Uterus (tissue), 4 donors: Measurements from ENCODE around the gene ATP1A1. TPM values are rescaled to one million over a fixed set of nuclear protein-coding genes. Genes with fewer than 3 reads are reported as not detected.

Source experiments
- DNase-seq, 2 donors: peaks; one replicate each; pipeline ENCODE4 v3.0.0-alpha.2; 2019 to 2020
- H3K27ac ChIP-seq, 2 donors: fragments of 200-600 bp; sonication (generic); 1 replicate in 1 of 2; 2 replicates in 1 of 2; pipeline ENCODE4 v1.5.1; 2016 to 2018
- H3K27me3 ChIP-seq, 2 donors: fragments of 200-600 bp; sonication (generic); one replicate each; pipeline ENCODE4 v1.5.1; 2018 to 2019; ENCODE audit warnings: control low read depth in 1 of 2
- H3K36me3 ChIP-seq, 2 donors: fragments of 200-600 bp; sonication (generic); one replicate each; pipeline ENCODE4 v1.5.1; 2019; ENCODE audit warnings: control low read depth in 1 of 2
- H3K4me1 ChIP-seq, 2 donors: fragments of 200-600 bp; sonication (generic); one replicate each; pipeline ENCODE4 v1.5.1; 2018 to 2019; ENCODE audit warnings: control low read depth in 1 of 2
- H3K4me3 ChIP-seq, 2 donors: fragments of 200-600 bp; sonication (generic); 1 replicate in 1 of 2; 2 replicates in 1 of 2; pipeline ENCODE4 v1.5.1; 2018 to 2019; ENCODE audit warnings: mild to moderate bottlenecking in 1 of 2
- H3K9me3 ChIP-seq, 2 donors: fragments of 200-600 bp; sonication (generic); one replicate each; pipeline ENCODE4 v1.5.1; 2019; ENCODE audit warnings: control low read depth in 1 of 2
- POLR2A ChIP-seq, 2 donors: fragments of 450-650 bp; IDR thresholded peaks; one replicate each; pipeline ENCODE4 v1.6.1; 2016; ENCODE audit warnings: antibody characterized with exemption in 2 of 2, mild to moderate bottlenecking in 1 of 2, moderate library complexity in 1 of 2
- intact Hi-C: fragments of 100-400 bp; cut with DNase I; formaldehyde crosslinking; loops from one replicate; pipeline ENCODE4 v1.15.1; 2023; ENCODE audit warnings: low total_unique reads
- small RNA-seq: library from RNA; depleted of rRNA; stranded (forward); fragments of <200 nt; gene quantifications from one replicate; pipeline ENCODE3, GENCODE V24; 2016
- total RNA-seq, 4 donors: library from RNA; depleted of rRNA in 3 of 4; stranded (reverse); fragments of >200 nt in 3 of 4; gene quantifications; one replicate each; pipeline versions ENCODE4 v1.1.0 to v1.2.4, GENCODE V29; 2014 to 2023
- TF ChIP-seq, protein P1 (sequence below), 4 experiments: fragments of 200-600 bp in 2 of 4; fragments of 450-650 bp in 2 of 4; sonication (generic) in 2 of 4; IDR thresholded peaks; one replicate each; pipeline ENCODE4 v1.5.1; 2016 to 2019; ENCODE audit warnings: antibody characterized with exemption in 4 of 4, mild to moderate bottlenecking in 2 of 4, moderate library complexity in 1 of 4
- donor health status: DM: yes; HTN: yes; CAD: no.

Gene ATP1A1
- total RNA-seq, 4 donors from 2014 or later = 135 to 202 (median 149) TPM

GRCh38 chr1:116451702-116452101 is 78.7 kb downstream of the ATP1A1 start:
- intact Hi-C loops = no loop called here
- Histone ChIP-seq H3K27me3 (no peaks in the 10 kb centered on the region), H3K27ac (no peak overlapping the region), H3K4me1 (no peaks in the 10 kb centered on the region), H3K4me3 (no peak overlapping the region), H3K36me3 (no peaks in the 10 kb centered on the region), H3K9me3 (no peaks in the 10 kb centered on the region)
- DNase-seq = no peak
- TF ChIP-seq POLR2A (IDR thresholded peaks at IDR 0.05) = no peak
- TF ChIP-seq, protein P1, sequence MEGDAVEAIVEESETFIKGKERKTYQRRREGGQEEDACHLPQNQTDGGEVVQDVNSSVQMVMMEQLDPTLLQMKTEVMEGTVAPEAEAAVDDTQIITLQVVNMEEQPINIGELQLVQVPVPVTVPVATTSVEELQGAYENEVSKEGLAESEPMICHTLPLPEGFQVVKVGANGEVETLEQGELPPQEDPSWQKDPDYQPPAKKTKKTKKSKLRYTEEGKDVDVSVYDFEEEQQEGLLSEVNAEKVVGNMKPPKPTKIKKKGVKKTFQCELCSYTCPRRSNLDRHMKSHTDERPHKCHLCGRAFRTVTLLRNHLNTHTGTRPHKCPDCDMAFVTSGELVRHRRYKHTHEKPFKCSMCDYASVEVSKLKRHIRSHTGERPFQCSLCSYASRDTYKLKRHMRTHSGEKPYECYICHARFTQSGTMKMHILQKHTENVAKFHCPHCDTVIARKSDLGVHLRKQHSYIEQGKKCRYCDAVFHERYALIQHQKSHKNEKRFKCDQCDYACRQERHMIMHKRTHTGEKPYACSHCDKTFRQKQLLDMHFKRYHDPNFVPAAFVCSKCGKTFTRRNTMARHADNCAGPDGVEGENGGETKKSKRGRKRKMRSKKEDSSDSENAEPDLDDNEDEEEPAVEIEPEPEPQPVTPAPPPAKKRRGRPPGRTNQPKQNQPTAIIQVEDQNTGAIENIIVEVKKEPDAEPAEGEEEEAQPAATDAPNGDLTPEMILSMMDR (IDR thresholded peaks at IDR 0.05) = no peak

DNA sequence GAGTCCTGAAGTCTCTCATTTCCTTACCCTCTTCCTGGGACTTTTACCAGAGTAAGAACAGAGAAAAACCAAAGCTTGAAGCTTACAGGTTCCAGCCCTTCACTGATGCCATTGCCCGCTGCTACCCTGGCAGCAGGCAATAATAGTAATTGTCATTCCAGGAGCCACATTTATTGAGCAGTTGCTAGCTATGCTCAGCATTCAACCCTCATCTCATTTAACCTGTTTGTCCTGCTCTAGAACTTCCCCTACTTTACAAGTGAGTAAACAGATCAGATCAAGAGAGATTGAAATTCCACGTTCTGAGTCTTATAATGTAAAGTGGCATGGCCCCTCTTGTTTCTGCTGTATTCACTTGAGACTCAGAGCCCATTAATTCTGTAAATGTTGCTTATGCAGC is 80.4 kb downstream of the ATP1A1 start:
- H3K27me3 ChIP-seq = no peaks in the 10 kb centered on the region
- no peak for DNase-seq
- no peaks in the 10 kb centered on the region for H3K36me3 ChIP-seq
- H3K4me3 ChIP-seq = no peak overlapping the region
- no peaks in the 10 kb centered on the region for H3K4me1 ChIP-seq
- TF ChIP-seq, protein P1 (IDR thresholded peaks at IDR 0.05) = no peak
- TF ChIP-seq POLR2A (IDR thresholded peaks at IDR 0.05) = no peak
- no peaks in the 10 kb centered on the region for H3K9me3 ChIP-seq
- no peak overlapping the region for H3K27ac ChIP-seq
- intact Hi-C loops = no loop called here

DNA sequence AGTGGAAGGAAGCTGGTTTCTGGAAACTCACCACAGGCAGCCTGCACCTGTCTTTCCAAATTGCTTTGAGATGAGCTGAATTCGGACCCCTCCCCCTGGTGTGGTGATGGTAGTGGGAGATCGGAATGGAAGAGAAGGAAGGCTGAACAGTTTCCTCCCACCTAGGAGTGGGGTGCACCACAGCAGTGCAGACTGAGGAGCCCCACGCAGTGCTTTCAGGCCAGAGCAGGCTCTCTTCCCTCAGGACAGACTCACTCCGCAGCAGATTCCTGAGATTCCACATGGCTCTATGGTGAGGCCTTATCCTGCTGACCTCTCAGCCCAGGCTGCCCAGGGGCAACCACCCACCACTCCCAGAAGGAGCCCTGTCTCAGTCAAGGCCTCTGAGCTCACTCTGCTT is 80.9 kb downstream of the ATP1A1 start:
- H3K36me3 ChIP-seq = no peaks in the 10 kb centered on the region
- DNase-seq = no peak
- H3K9me3 ChIP-seq = no peaks in the 10 kb centered on the region
- H3K27me3 ChIP-seq = no peaks in the 10 kb centered on the region
- H3K27ac ChIP-seq = no peak overlapping the region
- intact Hi-C loops = no loop called here
- no peaks in the 10 kb centered on the region for H3K4me1 ChIP-seq
- H3K4me3 ChIP-seq = no peak overlapping the region
- TF ChIP-seq, protein P1 (IDR thresholded peaks at IDR 0.05) = no peak
- no peak for TF ChIP-seq POLR2A (IDR thresholded peaks at IDR 0.05)

Small RNA genes within 50 kb of the gene (small RNA-seq; reads per million reads assigned to genes)
- gene RF00019 (not detected), gene RNU6-817P (not detected)

Other genes starting within 250 kb of the ATP1A1 start
- 10 to 100 TPM; 22.3 to 79.7 (median 24.4) TPM for gene CD58, start 197.8 kb downstream of the ATP1A1 start, total RNA-seq